Gastroesophageal sphincter (tissue), 4 donors: ENCODE results near the gene ABI1. TPM values are rescaled to one million over a fixed set of nuclear protein-coding genes. Genes with fewer than 3 reads are reported as not detected.

Experiments used
- ATAC-seq: fragments of 150-250 bp; one replicate; pipeline ENCODE4 v1.9.1; 2016; ENCODE audit warnings: mild to moderate bottlenecking, moderate library complexity
- H3K27ac ChIP-seq, 4 donors: fragments of 200-600 bp; sonication (generic) in 3 of 4; 1 replicate in 3 of 4; 2 replicates in 1 of 4; pipeline ENCODE4 v1.5.1; 2016 to 2019
- H3K27me3 ChIP-seq: fragments of 200-600 bp; sonication (generic); one replicate; pipeline ENCODE4 v1.5.1; 2019
- H3K36me3 ChIP-seq, 2 donors: fragments of 200-600 bp; sonication (generic); one replicate each; pipeline ENCODE4 v1.5.1; 2019; ENCODE audit warnings: control low read depth in 1 of 2
- H3K4me1 ChIP-seq, 3 donors: fragments of 200-600 bp; sonication (generic); 1 replicate in 2 of 3; 2 replicates in 1 of 3; pipeline ENCODE4 v1.5.1; 2016 to 2019; ENCODE audit warnings: control low read depth in 2 of 3
- H3K4me3 ChIP-seq, 2 donors: fragments of 200-600 bp; sonication (generic); one replicate each; pipeline ENCODE4 v1.5.1; 2019; ENCODE audit warnings: mild to moderate bottlenecking in 1 of 2, moderate library complexity in 1 of 2
- H3K9me3 ChIP-seq, 3 donors: fragments of 200-600 bp; sonication (generic); one replicate each; pipeline ENCODE4 v1.5.1; 2017 to 2019; ENCODE audit warnings: control low read depth in 2 of 3
- CTCF ChIP-seq, 4 experiments: fragments of 200-600 bp in 2 of 4; fragments of 450-650 bp in 2 of 4; sonication (generic) in 1 of 4; IDR thresholded peaks; one replicate each; pipeline ENCODE4 v1.5.1; 2017 to 2019; ENCODE audit warnings: antibody characterized with exemption in 4 of 4, mild to moderate bottlenecking in 2 of 4, moderate library complexity in 2 of 4
- EP300 ChIP-seq: sonication (generic); formaldehyde crosslinking; IDR thresholded peaks from one replicate; pipeline ENCODE4 v1.6.1; 2017; ENCODE audit warnings: antibody characterized with exemption, mild to moderate bottlenecking
- POLR2A ChIP-seq, 2 donors: fragments of 450-650 bp; IDR thresholded peaks; one replicate each; pipeline ENCODE4 v1.6.1; 2017; ENCODE audit warnings: antibody characterized with exemption in 2 of 2, mild to moderate bottlenecking in 2 of 2, moderate library complexity in 1 of 2
- POLR2AphosphoS5 ChIP-seq: sonication (generic); formaldehyde crosslinking; IDR thresholded peaks from one replicate; pipeline ENCODE4 v1.6.1; 2017; ENCODE audit warnings: antibody characterized with exemption
- WGBS, 2 donors: methylation state at CpG; one replicate each; pipeline ENCODE4 v1.1.5; 2018; ENCODE audit warnings: low coverage in 1 of 2; 5-methylcytosine and 5-hydroxymethylcytosine counted together
- total RNA-seq, 4 donors: library from RNA; depleted of rRNA; stranded (reverse); fragments of >200 nt; gene quantifications; one replicate each; pipeline ENCODE4 v1.1.0, GENCODE V29; 2016

ABI1 gene
- total RNA-seq, 4 donors from 2014 or later, result 46.4 to 70.9 (median 50.8) TPM

- no peaks in the 10 kb centered on the region for H3K36me3 ChIP-seq
- H3K9me3 ChIP-seq, result no peaks in the 10 kb centered on the region
- no peak overlapping the region for H3K27ac ChIP-seq
- no peaks in the 10 kb centered on the region for H3K27me3 ChIP-seq
- 85 to 87% methylated on average over 5 to 6 of the region's 6 CpGs for WGBS, 2 donors
- TF ChIP-seq POLR2AphosphoS5 (no peak), EP300 (no peak), CTCF (IDR thresholded peaks at IDR 0.05) (no peak), POLR2A (IDR thresholded peaks at IDR 0.05) (no peak)
- no peak overlapping the region for H3K4me3 ChIP-seq
- ATAC-seq, result no peak
- peaks cover 0 to 15% (median 0%) of the 10 kb centered on the region in 3 donors for H3K4me1 ChIP-seq
Observed at GRCh38 chr10:26831936-26832335, 28.8 kb downstream of the ABI1 start.

- Histone ChIP-seq H3K27ac (no peak overlapping the region), H3K27me3 (no peaks in the 10 kb centered on the region), H3K4me1 (peaks cover 0 to 15% (median 0%) of the 10 kb centered on the region in 3 donors), H3K4me3 (no peak overlapping the region), H3K36me3 (no peaks in the 10 kb centered on the region), H3K9me3 (no peaks in the 10 kb centered on the region)
- TF ChIP-seq EP300, result no peak
- TF ChIP-seq CTCF (IDR thresholded peaks at IDR 0.05), result no peak
- no peak for TF ChIP-seq POLR2AphosphoS5
- no peak for TF ChIP-seq POLR2A (IDR thresholded peaks at IDR 0.05)
- WGBS, 2 donors, result 93 to 94% methylated on average over 4 to 5 of the region's 5 CpGs
- ATAC-seq, result no peak
Observed at GRCh38 chr10:26829810-26830515, 30.8 kb downstream of the ABI1 start.

GRCh38 chr10:26824015-26824690 lies 36.6 kb downstream of the ABI1 start:
- H3K4me3 ChIP-seq, result no peak overlapping the region
- H3K27me3 ChIP-seq, result no peaks in the 10 kb centered on the region
- peaks cover 0 to 4% of the 10 kb centered on the region in 2 donors for H3K36me3 ChIP-seq
- TF ChIP-seq POLR2AphosphoS5 (no peak), CTCF (IDR thresholded peaks at IDR 0.05) (no peak), POLR2A (IDR thresholded peaks at IDR 0.05) (no peak), EP300 (no peak)
- H3K9me3 ChIP-seq, result no peaks in the 10 kb centered on the region
- ATAC-seq, result no peak
- whole genome bisulfite sequencing, 2 donors, result 80 to 83% methylated on average over 1 of the region's 1 CpG
- no peak overlapping the region for H3K27ac ChIP-seq
- H3K4me1 ChIP-seq, result peaks cover 0 to 12% (median 0%) of the 10 kb centered on the region in 3 donors

GRCh38 chr10:26821699-26822570 lies 38.8 kb downstream of the ABI1 start:
- 82 to 98% methylated on average over 2 to 3 of the region's 3 CpGs for WGBS, 2 donors
- Histone ChIP-seq H3K9me3 (no peaks in the 10 kb centered on the region), H3K27me3 (no peaks in the 10 kb centered on the region), H3K4me1 (peaks cover 0 to 20% (median 0%) of the 10 kb centered on the region in 3 donors), H3K27ac (no peak overlapping the region), H3K4me3 (no peak overlapping the region), H3K36me3 (peaks cover 0 to 4% of the 10 kb centered on the region in 2 donors)
- ATAC-seq, result no peak
- TF ChIP-seq POLR2AphosphoS5 (no peak), CTCF (IDR thresholded peaks at IDR 0.05) (no peak), POLR2A (IDR thresholded peaks at IDR 0.05) (no peak), EP300 (no peak)
